A172 (cell line): Measurements from ENCODE around the gene RSU1. TPM values are rescaled to one million over a fixed set of nuclear protein-coding genes. Genes with fewer than 3 reads are reported as not detected.
A peak's percentile ranks its signal among the peaks of the same experiment; 100 is the strongest.
"Not testable (repeated sequence)": the region's sequence is repeated elsewhere in the genome, so short reads cannot be mapped to it uniquely, and the experiment has no call there.

ENCODE experiments used
- DNase-seq: peaks from one replicate; pipeline ENCODE4 v3.0.0-alpha.2; 2015; ENCODE audit warnings: low spot score
- total RNA-seq: library from RNA; depleted of rRNA; stranded (reverse); fragments of >200 nt; shearing (Covaris generic); gene quantifications from 2 replicates; pipeline ENCODE4 v1.2.3, GENCODE V29; 2014; rRNA removed

Gene RSU1
- total RNA-seq: 74.1 and 75.5 TPM in 2 replicates

DNA sequence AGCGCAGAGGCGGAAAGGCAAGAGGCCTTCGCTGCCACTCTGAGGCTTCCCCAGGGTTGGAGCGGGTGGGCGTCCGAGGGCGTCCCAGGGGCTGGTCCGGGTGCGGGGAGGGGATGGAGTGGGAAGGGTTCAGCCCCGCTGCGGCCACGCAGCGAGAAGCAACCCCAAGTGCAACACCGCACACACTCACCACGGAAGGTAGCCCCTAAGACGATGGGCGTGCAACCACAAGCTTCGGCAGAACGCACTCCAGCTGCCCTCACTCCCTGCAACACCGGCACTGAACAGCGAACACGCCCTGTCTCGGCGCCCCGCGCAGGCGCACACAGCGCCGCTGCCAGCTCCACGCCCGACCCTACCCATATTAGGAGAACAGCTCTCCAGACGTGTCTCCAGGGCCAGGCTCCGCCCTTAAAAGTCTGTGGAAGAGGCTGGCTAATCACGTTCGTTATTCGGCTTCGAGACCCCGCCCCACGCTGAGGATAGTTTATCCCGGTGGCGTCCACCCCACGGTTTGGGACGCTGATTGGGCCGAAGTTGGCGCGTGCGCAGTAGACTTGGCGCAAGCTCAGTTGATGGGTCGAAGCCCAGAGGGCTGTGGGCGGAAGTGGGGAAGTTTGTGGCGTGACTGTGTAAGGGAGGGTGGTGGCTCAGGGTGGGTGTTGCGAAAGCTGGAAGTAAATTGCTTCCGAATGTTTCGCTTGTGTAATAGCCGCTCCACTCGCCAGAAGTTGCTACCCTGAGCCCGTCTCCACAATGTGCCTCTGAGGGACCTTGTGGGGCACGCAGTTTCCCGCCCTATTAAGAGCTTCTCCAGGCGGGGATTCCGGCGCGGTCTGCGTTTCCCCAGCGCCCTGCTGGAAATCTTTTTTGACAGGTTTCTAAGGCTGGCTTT, at the start of gene RSU1:
Gene RSU1 (minus strand): TSS at position 300 of the 895 bp plus-strand sequence. CDS start 343 bp downstream, outside the sequence.
- peak; percentile 100 for DNase-seq

DNA sequence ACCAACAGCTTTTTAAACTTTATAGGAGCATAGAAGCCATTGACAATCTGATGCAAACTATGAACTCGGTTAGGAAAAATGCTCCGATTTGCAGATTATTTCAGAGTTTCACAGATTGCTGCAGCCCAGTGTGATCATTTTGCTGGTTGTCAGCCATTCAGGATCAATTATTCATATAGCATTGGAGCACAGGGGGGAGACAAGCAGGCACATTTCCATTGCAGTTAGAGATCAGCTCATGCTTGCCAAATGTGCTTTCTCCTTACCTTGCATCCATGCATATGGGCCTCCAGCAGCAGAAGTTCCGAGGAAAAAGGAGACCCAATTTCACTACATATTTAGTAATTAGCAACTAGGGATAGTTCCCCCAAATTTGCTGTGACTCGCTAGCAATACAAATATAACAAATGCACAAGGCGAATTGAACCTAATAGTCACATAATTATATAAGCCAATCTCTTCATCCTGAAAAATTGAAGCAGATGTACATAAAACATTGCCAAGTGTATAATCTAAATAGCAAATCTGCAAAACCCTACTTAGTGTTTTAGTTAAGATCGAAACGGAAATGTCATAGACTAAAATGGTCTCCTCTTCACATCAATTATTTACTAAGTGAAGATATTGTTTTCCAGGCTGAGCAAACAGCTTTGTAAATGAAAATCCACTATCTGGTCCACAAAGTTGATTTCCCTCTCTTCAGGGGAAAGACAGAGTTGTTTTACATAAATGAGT, 49.5 kb upstream of the RSU1 start:
- no peak for DNase-seq

DNA sequence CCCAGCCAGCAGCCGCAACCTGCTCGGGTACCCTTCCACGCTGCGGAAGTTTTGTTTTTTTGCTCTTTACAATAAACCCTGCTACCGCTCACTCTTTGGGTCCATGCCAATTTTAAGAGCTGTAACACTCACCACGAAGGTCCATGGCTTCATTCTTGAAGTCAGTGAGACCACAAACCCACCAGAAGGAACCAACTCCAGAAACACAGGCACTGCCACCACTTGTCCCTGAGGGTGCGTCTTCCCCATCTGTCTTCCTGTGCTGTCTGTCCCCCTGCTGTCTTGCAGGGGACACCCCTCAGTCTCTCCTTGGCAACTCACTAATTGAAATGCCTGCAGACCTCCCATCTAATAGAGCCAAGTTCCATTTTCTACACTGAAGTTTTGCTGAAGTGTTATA, 48.5 kb upstream of the RSU1 start:
- DNase-seq: no peak

DNA sequence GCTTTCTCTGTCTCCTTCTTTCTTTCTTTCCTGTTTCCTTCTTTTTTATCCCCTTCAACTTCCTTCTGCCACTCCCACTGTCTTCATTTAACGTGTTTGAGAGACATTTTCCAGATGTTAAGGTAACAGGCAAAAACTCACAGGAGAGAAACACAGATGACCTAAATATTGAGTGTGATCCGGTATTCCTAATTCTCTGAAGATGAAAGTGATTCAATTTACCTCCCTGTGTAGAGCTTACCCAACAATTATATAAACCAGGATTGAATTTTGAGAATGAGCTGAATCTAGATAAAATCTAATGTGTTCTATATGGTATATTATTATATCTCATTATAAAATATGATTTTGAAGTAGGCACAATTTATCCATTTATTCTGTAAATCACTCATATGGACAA, 46.5 kb upstream of the RSU1 start:
- DNase-seq: no peak

DNA sequence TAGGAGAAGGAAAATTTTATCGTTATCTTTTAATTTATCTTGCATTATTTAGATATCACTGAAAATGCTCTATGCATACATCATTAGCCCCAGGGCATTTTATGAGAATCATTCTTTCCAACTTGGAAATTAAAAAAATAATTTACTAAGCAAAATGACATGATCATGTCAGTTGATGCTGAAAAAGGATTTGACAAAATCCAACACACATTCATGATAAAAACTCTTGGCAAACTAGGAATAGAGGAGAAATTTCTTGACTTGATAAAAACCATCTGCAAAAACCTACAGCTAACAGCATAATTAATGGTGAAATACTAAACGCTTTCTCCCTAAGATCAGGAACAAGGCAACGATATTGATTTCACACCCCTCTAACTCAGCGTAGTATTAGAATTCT, 40.2 kb upstream of the RSU1 start:
- DNase-seq: no peak

DNA sequence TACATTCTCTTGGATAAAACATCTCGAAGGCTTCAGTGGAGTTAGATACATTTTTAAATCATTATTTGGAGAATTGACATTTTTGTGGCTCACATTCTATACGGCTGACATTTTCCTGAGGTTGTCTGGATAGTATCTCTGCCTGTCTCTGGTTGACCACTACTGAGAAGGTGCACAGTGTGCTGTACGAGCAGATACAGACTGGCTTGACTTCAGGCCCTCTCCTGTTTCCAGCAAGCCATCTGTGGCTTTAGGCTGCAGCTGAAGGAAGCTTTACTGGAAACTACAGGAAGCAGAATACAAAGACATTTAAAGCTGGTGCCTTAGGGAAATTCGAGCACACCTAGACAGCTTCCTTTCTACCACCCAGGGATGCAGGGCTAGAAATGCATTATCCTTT, 39.3 kb upstream of the RSU1 start:
- no peak for DNase-seq

DNA sequence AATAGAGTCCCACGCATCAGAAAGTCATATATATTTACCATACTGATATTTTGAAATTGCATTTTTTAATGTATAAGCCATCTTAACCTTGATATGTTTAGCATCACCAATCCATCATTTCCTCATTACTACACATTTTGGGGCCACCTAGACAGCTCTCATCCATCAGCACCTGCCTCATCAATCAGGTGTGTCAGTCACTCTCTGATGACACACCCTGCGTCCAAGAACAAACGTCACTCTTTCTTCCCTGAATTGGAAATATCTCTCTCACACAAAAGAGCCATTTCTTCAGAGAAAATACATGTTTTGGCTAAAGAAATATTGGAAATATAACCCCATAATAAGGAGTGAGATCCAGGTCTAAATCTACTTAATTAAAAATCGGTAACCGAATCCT, 38.9 kb upstream of the RSU1 start:
- DNase-seq: no peak

DNA sequence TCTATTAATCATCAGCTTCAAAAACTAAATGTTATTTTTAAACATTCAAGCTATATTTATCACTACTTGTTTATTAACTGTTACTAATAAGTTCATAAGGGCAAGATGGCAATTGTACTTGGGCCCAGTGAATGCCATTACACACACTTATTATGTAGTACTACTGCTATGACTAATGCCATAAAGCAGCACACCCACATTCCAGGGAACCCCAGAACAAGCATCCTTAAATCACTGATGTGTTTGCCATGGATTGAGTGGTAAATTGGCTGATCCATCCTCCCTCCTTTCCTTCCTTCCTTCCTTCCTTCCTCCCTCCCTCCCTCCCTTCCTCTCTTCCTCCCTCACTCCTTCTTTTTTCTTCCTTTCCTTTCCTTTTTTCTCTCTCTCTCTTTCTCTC, 37.4 kb upstream of the RSU1 start:
- DNase-seq: peak; percentile 67

DNA sequence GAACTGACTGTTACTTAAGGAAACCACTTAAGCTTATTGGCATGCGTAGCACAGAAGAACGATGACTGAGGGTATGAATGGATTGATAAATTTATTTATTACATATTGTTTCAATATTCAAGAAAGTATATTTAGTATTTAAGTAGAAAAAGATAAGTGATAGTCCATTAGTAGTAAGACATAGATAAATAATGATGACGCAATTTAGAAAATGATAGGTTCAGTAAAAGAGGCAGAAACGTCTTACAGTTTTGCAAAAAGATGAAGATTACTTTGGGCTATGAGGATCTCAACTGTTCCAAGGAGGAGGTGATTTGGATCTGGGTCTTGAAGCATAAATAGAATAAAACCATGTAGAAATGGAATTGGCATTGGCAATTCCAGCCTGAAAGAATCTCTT, 36.6 kb upstream of the RSU1 start:
- DNase-seq: no peak

DNA sequence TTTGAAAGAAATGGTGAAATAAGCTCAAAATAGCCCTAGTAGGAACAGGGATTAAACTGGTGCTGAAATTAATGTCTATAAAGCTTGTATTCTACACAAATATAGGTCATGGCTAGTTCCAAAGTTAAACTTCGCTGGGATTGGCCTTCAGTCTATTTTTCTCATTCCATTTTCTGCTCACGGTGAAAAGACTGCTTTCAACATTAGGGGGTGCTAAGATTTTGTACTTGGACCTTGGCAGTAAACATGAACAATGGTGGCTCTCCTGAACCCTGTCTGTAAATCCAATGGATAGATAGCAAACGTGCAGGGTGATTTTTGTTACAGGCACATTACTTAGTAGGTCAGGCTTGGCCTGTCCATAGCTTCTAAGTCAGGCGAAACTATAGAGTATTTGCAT, 36.0 kb upstream of the RSU1 start:
- peak; percentile 28 for DNase-seq

DNA sequence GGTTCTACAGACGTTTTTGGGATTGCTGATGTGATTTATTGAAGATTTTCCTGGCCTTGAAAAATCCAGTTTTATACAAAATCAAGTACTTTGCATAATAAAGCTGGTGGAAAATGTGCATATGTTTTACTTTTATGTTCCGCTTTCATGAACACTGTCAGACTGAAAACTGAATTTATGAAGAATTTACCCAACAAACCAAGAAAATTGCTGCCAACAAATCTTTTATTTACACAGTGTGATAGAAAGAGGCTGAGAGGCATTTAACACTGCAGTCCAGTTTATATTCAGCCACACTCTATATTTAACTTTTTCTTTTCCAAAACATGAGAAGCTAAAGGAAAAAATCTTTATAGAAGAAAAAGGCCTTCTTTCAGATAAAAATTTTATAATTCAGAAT, 35.4 kb upstream of the RSU1 start:
- no peak for DNase-seq

DNA sequence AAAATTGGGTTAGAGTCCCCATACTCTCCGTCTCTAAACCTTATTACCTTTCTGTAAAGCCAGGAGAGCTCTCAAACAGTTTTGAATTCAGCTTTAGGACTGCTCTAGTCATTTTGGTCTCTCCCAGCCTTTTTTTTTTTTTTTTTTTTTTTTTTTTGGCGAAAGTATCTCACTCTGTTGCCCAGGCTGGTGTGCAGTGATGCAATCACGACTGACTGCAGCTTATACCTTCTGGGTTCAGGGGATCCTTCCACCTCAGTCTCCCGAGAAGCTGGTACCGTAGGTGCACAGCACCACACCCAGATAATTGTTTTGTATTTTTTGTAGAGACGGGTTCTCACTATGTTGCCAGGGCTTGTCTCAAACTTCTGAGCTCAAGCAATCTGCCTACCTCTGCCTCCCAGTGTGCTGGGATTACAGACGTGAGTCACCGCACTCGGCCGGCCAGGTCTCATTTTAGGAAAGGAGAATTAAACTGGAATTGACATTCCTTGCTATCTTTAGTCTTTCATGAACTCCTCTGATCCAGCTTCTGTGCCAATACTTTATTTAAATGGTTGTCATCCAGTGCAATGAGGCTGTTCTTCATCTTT, 31.4 kb upstream of the RSU1 start:
- DNase-seq: peak; percentile 43

DNA sequence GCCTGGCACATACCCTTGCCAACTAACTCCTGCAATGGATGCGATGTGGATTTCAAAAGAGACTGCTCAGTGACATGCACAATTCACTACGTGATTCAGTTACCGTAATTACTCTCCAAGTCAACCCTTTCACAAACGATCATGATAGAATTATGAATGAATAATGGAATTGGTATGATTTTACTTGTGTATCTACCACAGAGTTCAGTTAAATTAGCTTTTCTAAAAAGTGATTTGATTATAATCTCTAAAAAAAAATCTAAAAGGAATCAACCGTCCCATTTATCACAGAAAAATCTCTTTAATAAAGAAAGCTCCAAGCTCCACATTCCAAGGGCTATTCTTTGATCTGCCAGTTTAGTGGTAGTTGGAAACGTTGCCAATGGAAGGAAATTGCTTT, 30.4 kb upstream of the RSU1 start:
- no peak for DNase-seq

DNA sequence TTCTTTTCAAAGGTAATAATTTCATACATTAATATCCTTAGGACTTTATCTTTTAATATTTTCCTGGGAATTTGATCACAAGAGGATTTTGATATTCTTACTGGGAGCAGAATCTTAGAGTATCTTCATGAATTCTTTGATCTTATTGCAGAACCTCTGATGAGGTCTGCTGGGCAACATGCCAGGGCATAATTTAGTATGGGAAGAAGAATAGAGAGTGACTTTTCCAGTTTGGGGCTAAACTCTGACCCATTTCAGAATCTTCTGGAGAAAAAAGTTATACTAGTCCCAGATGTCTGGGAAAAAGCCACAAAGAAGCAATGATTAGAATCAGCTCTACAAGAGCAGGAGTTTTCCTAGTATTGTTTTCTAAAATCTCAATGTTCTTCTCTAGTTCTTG, 28.0 kb upstream of the RSU1 start:
- no peak for DNase-seq

DNA sequence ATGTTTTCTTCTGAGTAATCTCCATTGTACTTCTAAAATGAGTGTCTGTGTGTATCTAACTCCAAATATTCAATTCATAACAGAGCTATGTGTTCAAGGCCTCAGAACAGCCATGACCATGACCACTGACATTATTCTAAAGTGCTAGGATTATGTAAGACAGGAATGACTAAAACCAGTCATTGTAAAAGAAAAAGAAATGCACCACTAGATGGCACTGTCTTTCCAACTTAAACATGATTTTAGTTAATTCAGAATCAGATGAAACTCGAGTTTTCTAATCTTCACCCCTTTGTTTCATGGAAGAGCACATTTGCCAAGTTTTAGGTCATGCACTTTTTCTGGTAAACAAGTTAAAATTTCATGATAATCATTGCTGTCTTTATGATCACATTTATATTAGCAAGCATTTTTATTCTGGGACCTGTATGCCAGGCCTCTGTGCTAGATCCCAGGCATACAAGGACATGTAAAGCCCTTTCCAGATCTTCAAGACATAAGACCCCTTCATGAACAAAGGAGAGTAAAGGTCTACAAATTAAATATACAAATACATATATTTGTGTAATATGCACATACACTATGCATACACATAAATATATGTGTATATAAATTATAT, 26.1 kb upstream of the RSU1 start:
- peak; percentile 81 for DNase-seq

DNA sequence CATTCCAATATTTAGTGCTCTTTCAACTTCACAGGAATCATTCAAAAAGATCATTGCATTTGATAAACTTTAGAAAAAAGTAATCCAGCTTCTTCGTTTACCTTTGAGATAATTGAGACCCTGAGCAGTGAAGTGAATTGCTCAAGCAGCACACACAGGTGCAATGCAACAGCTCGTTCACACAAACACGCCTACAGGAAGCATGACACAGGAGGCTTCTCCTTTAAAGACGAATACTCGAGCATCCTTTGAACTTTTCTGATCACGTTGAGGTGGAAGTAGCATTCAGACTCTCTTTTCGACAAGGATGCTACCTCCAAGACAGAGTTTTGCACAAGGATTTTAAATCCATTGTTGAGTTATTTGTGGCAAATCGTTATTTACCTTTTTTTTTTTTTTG, 18.0 kb upstream of the RSU1 start:
- no peak for DNase-seq

DNA sequence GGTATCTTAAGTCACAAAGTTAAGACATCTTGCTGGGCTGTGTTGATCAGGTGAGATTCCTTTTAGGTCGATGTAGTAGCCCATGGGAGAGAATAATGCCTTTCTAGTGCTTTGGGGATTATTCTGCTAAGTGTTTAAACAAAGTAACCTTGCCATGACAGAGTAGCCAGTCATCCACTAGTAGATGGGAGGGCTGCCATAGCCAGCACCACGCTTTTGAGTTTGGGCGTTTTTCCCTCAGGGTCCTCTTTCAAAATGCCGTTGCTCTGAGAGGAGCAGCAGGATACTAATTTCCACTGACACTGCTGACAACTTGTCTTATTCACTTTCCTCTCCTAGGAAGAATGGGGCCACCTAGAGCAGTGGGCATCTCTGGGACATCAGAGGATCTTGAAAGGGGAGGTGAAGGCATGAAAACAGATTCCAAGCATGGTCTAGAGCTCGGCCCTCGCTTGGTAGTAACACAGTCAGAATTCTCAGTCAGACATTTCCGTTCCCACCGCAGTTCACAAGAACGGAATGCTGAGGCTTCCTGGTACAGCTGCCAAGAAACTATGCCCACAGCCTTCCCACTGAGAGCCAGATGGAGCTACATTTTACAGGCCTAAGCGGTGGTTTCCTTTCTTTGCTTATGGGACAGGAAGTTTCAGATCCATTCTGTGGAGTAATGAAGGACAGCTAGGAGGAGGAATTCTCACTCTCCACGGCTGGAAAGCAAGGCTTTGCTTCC, 15.3 kb upstream of the RSU1 start:
- peak; percentile 96 for DNase-seq

DNA sequence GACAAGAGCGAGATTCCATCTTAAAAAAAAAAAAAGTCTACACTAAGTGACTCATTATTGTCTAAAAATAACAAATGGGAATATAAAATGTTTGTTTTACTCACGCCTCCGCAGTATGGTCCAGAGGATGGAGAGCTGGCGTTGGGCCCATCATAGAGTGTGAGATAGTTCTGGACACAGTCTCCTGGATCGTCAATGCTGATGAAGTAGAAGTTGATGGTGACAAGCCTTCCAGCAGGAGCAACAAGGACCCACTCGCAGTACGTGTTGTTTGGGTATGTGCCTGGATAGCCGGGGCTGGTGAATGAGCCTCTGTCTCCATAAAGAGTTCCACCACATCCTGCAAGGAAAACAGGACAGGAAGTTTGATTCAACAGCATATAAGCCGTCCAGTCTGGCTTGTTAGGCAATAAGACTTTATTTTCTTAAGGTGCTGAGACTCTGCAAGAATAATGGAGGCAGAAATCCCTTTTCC, 11.5 kb upstream of the RSU1 start:
- DNase-seq: peak; percentile 76

DNA sequence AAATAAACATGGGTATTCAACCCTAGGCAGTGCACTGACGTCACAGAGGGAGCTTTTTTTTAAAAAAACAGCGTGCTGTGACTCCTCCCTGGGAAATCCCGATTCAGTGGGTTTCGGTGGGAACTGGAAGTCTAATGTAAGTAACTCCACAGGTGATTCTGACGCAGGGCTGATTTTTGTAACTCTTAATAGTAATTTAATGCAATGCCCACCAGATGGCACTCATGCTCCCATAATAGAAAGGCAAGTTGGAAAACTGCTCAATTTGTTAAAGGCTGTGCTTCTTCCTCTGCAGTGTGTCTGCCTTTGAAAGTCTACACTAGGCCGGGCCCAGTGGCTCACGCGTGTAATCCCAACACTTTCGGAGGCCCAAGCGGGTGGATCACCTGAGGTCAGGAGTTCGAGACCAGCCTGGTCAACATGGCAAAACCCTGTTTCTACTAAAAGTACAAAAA, 10.9 kb upstream of the RSU1 start:
- peak; percentile 85 for DNase-seq

DNA sequence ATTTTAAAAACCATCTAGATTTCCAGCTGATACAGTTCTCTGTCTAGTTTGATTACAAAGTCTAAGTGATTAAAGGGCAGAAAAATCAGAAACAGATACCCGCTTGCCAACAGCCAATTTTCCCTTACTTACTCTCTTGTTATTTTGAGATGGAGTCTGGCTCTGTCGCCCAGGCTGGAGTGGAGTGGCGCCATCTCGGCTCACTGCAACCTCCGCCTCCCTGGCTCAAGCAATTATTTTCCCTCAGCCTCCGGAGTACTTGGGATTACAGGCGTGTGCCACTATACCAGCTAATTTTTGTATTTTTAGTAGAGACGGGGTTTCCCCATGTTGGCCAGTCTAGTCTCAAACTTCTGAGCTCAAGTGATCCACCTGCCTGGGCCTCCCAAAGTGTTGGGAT, 10.2 kb upstream of the RSU1 start:
- not testable (repeated sequence) for DNase-seq

DNA sequence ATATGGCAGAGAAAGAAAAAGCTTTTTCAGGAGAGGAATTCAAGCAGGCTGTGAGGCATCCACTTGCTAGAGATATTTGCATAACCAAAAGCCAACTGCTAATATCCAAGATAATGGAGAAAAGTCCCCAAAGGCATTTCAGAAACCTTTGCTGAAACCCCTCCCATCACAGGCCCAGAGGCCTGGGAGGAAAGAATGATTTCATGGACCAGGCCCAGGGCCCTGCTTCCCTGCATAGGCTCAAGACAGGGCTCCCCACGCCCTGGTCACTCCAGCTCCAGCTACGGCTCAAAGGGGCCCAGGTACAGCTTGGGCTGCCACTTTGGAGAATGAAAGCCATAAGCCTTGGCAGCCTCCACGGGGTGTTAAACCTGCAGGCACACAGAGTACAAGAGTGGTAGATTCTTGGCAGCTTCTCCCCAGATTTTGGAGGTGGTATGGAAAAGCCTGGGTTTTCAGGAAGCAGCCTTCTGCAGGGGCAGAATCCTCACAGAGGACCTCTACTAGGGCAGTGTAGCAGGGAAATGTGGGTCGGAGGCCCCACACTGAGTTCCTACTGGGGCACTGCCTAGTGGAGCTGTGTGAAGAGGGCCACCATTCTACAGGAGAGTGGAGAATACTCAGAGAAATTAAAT, 5.6 kb upstream of the RSU1 start:
- DNase-seq: no peak
